Type B pancreatic cell (in vitro differentiated cells): Measurements from ENCODE around the gene COLEC12. TPM values are rescaled to one million over a fixed set of nuclear protein-coding genes. Genes with fewer than 3 reads are reported as not detected.

Experiments used
- DNase-seq: peaks from one replicate; pipeline ENCODE4 v3.0.0; 2021; ENCODE audit warnings: mixed read lengths; ENCODE audit not compliant: unreplicated experiment; ENCODE audit errors: extremely low spot score
- H3K27ac Mint-ChIP-seq: 2 replicates; pipeline ENCODE4 v1.8.0; 2021; ENCODE audit warnings: mild to moderate bottlenecking, mixed read lengths
- H3K27me3 Mint-ChIP-seq: 2 replicates; pipeline ENCODE4 v1.8.0; 2021; ENCODE audit warnings: mixed read lengths
- H3K36me3 Mint-ChIP-seq: 2 replicates; pipeline ENCODE4 v1.8.0; 2021; ENCODE audit warnings: mixed read lengths
- H3K4me1 Mint-ChIP-seq: one replicate; pipeline ENCODE4 v1.8.0; 2021; ENCODE audit warnings: mixed read lengths; ENCODE audit not compliant: unreplicated experiment
- H3K4me3 Mint-ChIP-seq: 2 replicates; pipeline ENCODE4 v1.8.0; 2021; ENCODE audit warnings: mild to moderate bottlenecking, mixed read lengths
- H3K9me3 Mint-ChIP-seq: 2 replicates; pipeline ENCODE4 v1.8.0; 2021; ENCODE audit warnings: mixed read lengths
- CTCF ChIP-seq: fragments of 200-600 bp; sonication (generic); conservative IDR thresholded peaks from 2 replicates; pipeline ENCODE4 v1.5.0; 2021; ENCODE audit warnings: antibody characterized with exemption, mild to moderate bottlenecking
- total RNA-seq: library from RNA; stranded (reverse); gene quantifications from 2 replicates; pipeline ENCODE4 v1.2.1, GENCODE V29; 2021; ENCODE audit warnings: low replicate concordance

COLEC12 gene
- total RNA-seq, 1 donor from 2014 or later, result 61.3 TPM

DNA sequence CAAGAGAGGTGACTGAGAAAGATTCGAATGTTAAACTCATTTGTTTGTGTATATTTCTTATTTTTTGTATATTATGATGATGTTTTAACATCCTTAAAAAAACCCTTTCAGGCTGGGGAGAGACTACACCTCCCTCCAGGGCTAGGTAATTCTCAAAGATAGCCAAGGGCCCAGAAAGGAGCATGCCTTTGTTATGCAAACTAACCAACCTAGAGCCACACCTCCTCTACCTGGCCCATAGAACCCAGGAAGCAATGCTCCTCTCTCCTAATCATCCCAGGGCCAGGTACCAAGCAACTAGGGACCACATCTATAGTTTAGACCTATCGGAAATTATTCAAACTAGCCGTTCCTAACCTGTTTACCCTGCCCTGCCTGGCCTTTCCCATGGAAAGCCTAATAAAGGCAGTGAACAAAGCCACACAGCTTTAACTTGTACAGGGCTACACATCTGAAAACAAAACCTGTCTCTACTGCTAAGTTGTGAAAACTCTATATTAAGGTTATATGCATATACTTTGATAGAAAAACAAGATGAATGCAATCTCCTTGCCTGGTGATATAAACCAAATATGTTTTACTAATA is 79.7 kb downstream of the COLEC12 start:
- DNase-seq, result no peak
- no peak overlapping the region for H3K27ac Mint-ChIP-seq
- H3K9me3 Mint-ChIP-seq, result no peaks in the 10 kb centered on the region
- no peak for TF ChIP-seq CTCF
- H3K36me3 Mint-ChIP-seq, result no peaks in the 10 kb centered on the region
- H3K27me3 Mint-ChIP-seq, result no peaks in the 10 kb centered on the region
- peaks cover 46% of the 10 kb centered on the region for H3K4me1 Mint-ChIP-seq
- no peak overlapping the region for H3K4me3 Mint-ChIP-seq

DNA sequence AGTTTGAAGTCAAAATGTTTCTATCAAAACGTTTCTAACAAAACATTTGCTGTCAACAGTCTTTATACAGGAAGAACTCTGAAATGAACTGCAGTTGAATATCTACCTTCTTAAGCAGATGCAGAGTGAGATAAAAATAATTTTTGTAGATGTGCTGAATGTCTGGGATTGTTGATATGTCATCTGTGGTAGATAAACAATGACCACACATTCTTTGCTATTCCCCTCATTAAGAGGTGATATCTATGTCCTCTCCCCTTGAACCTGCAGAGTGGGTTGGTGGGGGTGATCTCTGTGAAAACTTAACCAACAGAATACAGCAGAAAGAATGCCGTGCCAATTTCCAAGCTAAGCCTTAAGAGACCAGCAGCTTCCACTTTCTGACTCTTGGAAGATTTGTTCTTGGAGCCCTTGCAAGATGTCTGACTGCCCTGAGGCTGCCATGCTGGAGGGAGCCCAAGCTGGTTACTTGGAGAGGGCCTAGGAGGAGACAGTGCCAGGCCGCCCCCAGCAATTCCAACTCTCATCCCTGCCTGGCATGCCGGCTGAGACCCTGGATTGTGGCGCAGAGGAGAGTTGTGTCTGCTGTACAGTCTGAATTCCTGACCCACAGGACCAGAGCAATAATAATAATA is 80.8 kb downstream of the COLEC12 start:
- H3K36me3 Mint-ChIP-seq, result no peaks in the 10 kb centered on the region

GRCh38 chr18:417495-417894 is 83.0 kb downstream of the COLEC12 start:
- Mint-ChIP-seq H3K27ac (no peak overlapping the region), H3K4me1 (peaks cover 42% of the 10 kb centered on the region), H3K36me3 (peaks cover 4% of the 10 kb centered on the region), H3K9me3 (peaks cover 6% of the 10 kb centered on the region), H3K27me3 (no peaks in the 10 kb centered on the region), H3K4me3 (no peak overlapping the region)
- no peak for TF ChIP-seq CTCF
- no peak for DNase-seq

More for the DNA sequence above, 80.8 kb downstream of the COLEC12 start:
- Mint-ChIP-seq H3K4me1 (peaks cover 44% of the 10 kb centered on the region), H3K27me3 (no peaks in the 10 kb centered on the region), H3K9me3 (no peaks in the 10 kb centered on the region), H3K27ac (no peak overlapping the region), H3K4me3 (no peak overlapping the region)
- no peak for DNase-seq
- no peak for TF ChIP-seq CTCF

- Mint-ChIP-seq H3K4me1 (peaks cover 41% of the 10 kb centered on the region), H3K27ac (no peak overlapping the region), H3K36me3 (peaks cover 4% of the 10 kb centered on the region), H3K4me3 (no peak overlapping the region), H3K9me3 (peaks cover 8% of the 10 kb centered on the region), H3K27me3 (no peaks in the 10 kb centered on the region)
- TF ChIP-seq CTCF, result no peak
- DNase-seq, result no peak
These were observed 83.6 kb downstream of the COLEC12 start for GRCh38 chr18:416930-417329.

DNA sequence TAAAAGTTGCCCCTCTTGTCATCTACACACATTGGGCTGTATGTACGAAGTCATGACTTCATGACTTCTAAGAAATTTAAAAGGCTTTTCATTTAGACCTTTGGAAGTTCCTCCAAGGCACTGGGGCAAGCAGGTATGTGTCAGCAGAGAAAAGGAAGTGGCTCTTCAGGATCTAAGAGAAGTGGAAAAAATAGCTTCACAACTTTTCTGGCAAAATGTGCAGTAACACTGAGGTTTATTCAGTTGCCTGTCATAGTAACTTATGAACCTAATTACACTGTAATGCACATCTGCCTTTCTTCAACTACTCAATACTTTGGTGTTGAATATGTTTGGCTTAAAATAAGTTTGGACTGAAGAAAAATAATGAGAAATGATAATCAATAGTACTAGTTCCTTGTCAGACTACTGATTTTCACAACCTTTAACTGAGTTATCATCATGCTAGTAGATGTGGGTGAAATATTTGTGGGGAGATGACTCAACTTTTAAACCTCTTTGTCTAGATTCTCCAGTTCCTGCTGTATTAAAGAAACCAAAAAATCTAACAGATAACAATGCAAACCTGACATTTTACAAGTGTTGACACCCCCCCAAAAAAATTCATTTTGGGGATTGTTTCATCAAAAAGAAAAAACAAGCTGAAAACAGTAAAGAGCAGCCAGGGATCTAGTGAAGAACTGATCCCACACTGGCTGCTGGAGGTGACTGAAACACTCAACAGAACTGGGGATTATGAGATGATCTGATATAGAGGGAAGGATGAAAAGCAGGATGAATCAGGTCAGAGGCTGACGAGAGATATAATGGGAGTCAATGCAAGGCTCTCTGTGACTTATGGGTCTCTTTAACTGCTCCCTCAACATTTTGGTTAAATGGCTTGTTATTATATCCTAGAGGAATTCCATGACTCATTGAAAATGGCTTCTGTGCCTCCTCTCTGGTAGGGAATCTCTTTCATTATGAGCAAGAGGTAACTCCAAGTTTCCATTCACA is 84.6 kb downstream of the COLEC12 start:
- DNase-seq, result no peak
- Mint-ChIP-seq H3K4me1 (peaks cover 31% of the 10 kb centered on the region), H3K9me3 (peaks cover 10% of the 10 kb centered on the region), H3K27ac (no peak overlapping the region), H3K27me3 (no peaks in the 10 kb centered on the region), H3K36me3 (peaks cover 7% of the 10 kb centered on the region), H3K4me3 (peak overlapping the region; percentile 6)
- TF ChIP-seq CTCF, result no peak
